Bronchial epithelial cell (primary cell): ENCODE data around the gene FARSB. TPM values are rescaled to one million over a fixed set of nuclear protein-coding genes. Genes with fewer than 3 reads are reported as not detected.
A peak's percentile ranks its signal among the peaks of the same experiment; 100 is the strongest.

Experiments used
- DNase-seq: peaks from one replicate; pipeline ENCODE4 v3.0.0-alpha.2; 2010; ENCODE audit warnings: low read depth
- FAIRE-seq: peaks from 2 replicates; lab custom pipeline; 2011; peaks lifted over from hg19 to GRCh38; lab: Jason Lieb, UNC
- H3K27me3 ChIP-seq: 2 replicates; pipeline ENCODE4 v1.5.1; 2011; ENCODE audit warnings: low read length; ENCODE audit not compliant: control insufficient read depth, insufficient read depth
- H3K36me3 ChIP-seq: 2 replicates; pipeline ENCODE4 v1.5.1; 2011; ENCODE audit warnings: low read length; ENCODE audit not compliant: control insufficient read depth, insufficient read depth
- H3K4me3 ChIP-seq: 2 replicates; pipeline ENCODE4 v1.5.1; 2011; ENCODE audit warnings: mild to moderate bottlenecking, low read depth, low read length, control low read depth
- CTCF ChIP-seq: IDR thresholded peaks from 2 replicates; pipeline ENCODE4 v1.5.1; 2011; ENCODE audit warnings: mild to moderate bottlenecking, moderate library complexity, low read length, control low read depth, inconsistent platforms; ENCODE audit not compliant: insufficient read depth, severe bottlenecking
- total RNA-seq: library from RNA; depleted of rRNA; stranded (reverse); fragments of >200 nt; gene quantifications from 2 replicates; pipeline ENCODE4 v1.2.1, GENCODE V29; 2014

The FARSB gene
- total RNA-seq, 1 donor from 2014 or later: 12.9 TPM

DNA sequence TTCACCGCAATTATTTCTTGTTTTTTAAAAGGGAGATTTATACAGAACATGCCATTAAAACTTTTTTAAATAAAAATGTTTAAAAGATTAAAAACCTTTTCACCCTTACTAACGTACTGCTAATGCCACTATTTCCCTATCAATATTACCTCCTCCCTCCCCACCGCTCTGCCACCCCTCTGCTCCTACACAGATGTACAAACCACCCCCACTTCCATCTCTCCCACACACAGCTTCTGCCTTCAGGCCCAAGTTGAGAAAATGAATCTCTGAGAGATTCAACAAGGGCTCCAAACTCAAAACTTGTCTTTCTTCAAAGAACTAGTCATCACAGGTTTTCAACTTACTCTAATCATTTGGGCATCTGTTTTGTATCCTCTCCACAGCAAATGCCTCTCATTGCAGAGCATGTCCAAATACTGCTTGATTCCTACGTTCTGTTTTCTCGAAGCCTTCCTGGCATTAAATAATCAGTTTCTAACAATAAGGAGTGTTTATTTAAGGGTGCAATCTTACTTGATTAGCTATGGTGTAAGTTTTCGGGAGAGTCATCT is 32.1 kb downstream of the FARSB start:
- no peak for TF ChIP-seq CTCF
- no peak for DNase-seq
- Histone ChIP-seq H3K27me3 (no peaks in the 10 kb centered on the region), H3K36me3 (peaks cover 18% of the 10 kb centered on the region), H3K4me3 (no peak overlapping the region)
- peak; percentile 64 for FAIRE-seq

- no peak for TF ChIP-seq CTCF
- Histone ChIP-seq H3K36me3 (peaks cover 14% of the 10 kb centered on the region), H3K27me3 (no peaks in the 10 kb centered on the region), H3K4me3 (no peak overlapping the region)
- no peak for DNase-seq
- FAIRE-seq: no peak
These were observed 33.0 kb downstream of the FARSB start for GRCh38 chr2:222622910-222623309.

- H3K36me3 ChIP-seq: peaks cover 9% of the 10 kb centered on the region
- FAIRE-seq: no peak
These were observed 34.0 kb downstream of the FARSB start for GRCh38 chr2:222621893-222622292.

GRCh38 chr2:222615320-222615719 is 40.6 kb downstream of the FARSB start:
- no peaks in the 10 kb centered on the region for H3K27me3 ChIP-seq
- H3K4me3 ChIP-seq: no peak overlapping the region
- no peak for TF ChIP-seq CTCF
- DNase-seq: no peak
- FAIRE-seq: no peak
- H3K36me3 ChIP-seq: peaks cover 3% of the 10 kb centered on the region

More at GRCh38 chr2:222621893-222622292, 34.0 kb downstream of the FARSB start:
- H3K4me3 ChIP-seq: no peak overlapping the region
- TF ChIP-seq CTCF: no peak
- H3K27me3 ChIP-seq: no peaks in the 10 kb centered on the region
- DNase-seq: no peak

DNA sequence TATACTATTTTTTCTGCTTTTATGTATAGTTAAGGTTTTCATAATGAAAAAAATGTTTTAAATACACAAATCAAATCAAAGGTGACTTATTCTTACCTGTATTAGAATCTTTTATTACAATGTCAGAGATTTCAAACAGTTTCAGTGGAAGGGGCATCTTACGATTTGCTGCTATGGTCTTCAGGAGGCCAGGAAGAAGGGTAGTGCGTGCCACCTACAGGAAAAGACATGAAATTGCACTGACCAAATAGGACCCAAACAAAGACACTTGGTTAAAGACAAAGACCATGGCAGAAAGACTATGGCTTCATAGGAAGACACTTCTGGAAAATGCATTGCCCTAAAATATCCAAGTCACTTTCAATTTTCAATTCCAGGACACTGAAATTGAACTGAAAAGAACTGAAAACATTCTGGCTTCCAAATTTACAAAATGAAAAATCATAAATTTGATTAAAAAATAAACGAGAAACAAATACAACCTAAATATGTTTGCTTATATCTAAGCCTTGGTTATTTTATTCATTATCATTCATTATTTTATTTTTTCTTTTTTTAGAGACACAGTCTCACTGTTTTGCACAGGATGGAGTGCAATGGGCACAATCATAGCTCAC is 42.1 kb downstream of the FARSB start:
- Histone ChIP-seq H3K36me3 (peaks cover 3% of the 10 kb centered on the region), H3K27me3 (no peaks in the 10 kb centered on the region)
- FAIRE-seq: no peak

More for the DNA sequence above, 42.1 kb downstream of the FARSB start:
- peak; percentile 72 for TF ChIP-seq CTCF
- H3K4me3 ChIP-seq: no peak overlapping the region
- peak; percentile 56 for DNase-seq
